ENCODE measurements around the gene CCDC149. TPM values are rescaled to one million over a fixed set of nuclear protein-coding genes. Genes with fewer than 3 reads are reported as not detected.

The CCDC149 gene
- 0.14 and 0.25 TPM in 2 replicates for total RNA-seq

DNA sequence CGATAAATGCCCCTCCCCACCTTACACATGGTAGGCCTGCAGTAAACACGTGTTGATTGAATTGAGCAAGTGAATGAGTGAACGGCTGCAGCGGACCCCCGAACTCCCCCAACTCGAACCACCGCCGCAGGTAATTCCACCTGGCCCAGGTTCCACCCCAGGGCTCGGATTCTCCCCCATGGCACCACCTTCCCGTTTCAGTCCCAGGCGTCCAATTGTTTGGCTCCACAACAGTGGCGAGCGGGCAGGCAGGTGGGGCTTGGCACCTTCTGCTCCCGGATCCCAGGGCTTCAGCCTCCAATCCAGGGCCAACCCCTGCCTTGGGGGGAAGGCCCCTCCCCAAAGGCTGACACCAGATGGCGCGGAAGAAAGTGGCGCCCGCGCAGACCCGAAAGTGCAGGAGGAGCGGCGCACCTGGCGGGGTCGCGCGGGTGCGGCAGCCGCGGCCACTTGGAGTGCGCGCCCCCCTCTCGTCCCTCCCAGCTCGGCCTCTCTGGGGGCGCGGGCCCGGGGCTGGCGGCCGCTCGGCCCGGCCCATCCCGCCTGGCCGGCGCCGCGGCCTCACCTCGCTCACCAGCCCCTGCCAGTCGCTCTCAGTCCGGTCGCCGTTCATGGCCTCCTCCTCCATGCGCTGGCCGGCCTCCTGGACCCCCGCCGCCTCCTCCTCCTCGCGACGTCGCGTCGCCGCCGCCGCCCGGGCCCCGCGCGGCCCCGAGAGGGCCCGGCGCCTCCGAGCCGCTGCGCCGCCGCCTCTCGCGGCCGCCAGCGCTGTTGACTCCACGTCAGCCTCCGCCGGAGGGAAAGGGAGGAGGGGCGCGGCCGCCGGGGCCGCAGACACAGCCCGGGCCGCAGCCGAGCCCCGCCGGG is at the start of gene CCDC149:
Gene CCDC149, minus strand, starts transcription at position 791 of the 867 bp plus-strand sequence. Its CDS starts 178 bp downstream, at position 613.
- intact Hi-C loops (cut with micrococcal nuclease): no loop called here

DNA sequence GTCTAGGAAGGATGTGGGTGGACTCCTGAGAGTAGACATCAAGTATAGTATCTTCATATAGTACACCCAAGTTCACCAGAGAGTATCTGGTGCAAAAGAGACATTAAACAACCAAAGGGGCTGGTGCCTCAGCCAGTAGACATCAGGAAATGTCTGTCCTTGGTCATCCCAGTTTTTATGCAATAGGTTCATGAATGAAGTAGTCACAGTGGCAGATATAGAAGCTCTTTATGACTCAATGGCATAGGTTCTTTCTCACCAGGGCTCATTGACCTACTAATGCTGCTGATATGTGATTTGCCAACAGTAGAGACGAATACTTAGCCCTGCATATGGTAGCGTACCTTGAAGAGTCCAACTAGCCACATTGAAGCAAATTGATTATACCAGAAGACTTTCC is 45.0 kb upstream of the CCDC149 start:
- intact Hi-C loops (cut with micrococcal nuclease): no loop called here

DNA sequence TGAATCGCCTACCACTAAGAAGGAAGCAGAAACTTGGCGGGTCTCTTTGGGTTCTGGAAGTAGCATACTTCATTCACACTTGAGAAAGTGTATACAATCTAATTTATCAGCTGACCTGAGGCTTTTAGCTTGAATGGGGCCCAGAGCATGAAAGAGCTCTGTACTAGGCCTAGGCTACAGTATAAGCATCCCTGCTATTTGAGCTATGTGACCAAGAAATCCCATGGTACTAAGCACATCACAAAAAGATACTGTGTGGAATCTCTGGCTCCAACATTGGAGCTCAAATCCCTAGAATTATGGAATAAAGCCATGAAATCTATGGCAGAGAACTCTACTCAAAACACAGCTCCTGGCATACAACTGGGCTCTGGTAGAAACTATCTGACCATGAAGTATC is 43.9 kb upstream of the CCDC149 start:
- intact Hi-C loops (cut with micrococcal nuclease): no loop called here

DNA sequence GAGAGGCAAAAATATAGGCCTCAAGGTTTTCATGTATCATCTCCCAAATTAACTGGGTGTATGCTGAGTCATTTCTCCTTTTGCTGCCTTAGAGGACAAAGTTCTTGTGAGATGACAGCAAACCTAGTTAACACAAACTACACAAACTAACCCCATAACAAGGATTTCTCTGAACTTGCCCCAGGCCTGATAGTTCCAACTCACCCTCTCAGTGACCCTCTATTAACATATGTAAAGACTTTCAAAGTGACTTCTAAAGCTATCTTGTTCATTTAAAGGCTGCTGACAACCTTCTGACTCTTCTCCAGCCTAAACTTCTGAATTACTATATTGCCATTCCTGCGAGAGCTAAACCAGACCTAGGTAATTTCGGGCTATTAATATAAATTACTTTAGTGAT is 43.2 kb upstream of the CCDC149 start:
- intact Hi-C loops (cut with micrococcal nuclease): no loop called here

DNA sequence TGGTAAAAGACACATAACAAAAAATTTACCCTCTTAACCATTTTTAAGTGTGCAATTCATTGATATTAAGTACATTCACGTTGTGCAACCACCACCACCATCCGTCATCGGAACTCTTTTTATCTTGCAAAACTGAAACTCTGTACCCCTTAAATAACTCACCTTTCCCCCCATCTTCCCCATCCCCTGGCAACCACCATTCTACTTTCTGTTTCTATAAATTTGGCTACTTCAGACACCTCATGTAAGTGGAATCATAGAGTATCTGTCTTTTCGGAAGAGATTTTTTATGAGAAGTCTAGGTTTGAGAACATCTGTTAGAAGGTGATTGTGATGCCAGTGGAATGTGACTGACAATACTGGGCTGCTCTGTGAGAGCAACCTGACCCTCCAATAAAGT is 39.8 kb upstream of the CCDC149 start:
- intact Hi-C loops (cut with micrococcal nuclease): no loop called here

GRCh38 chr4:24949970-24950369 is 37.1 kb upstream of the CCDC149 start:
- intact Hi-C loops (cut with micrococcal nuclease): no loop called here

- intact Hi-C loops (cut with micrococcal nuclease): no loop called here
These were observed 25.1 kb upstream of the CCDC149 start for GRCh38 chr4:24937917-24938281.

- intact Hi-C loops (cut with micrococcal nuclease): no loop called here
These were observed 24.5 kb upstream of the CCDC149 start for GRCh38 chr4:24937176-24937916.

DNA sequence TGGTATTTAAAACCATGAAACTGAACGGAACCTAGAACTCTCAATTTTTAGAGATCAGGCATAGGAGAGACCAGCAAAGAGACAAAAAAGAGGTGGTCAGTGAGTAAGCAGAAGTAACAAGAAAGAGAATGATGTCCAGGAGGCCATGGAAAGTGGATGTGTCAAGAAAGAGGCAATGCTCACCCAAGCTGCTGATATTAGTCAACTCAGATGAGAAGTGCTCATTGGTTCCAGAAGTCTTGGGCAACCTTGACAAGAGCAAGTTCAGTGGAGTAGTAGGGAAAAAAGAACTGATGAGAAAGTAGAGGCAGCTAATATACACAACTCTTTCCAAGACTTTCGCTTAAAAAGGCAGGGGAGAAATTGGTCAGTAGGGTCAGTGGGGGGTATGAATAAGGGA is 23.0 kb upstream of the CCDC149 start:
- intact Hi-C loops (cut with micrococcal nuclease): no loop called here

GRCh38 chr4:24934311-24934710 is 21.5 kb upstream of the CCDC149 start:
- intact Hi-C loops (cut with micrococcal nuclease): no loop called here

GRCh38 chr4:24933684-24934275 is 20.9 kb upstream of the CCDC149 start:
- intact Hi-C loops (cut with micrococcal nuclease): no loop called here

DNA sequence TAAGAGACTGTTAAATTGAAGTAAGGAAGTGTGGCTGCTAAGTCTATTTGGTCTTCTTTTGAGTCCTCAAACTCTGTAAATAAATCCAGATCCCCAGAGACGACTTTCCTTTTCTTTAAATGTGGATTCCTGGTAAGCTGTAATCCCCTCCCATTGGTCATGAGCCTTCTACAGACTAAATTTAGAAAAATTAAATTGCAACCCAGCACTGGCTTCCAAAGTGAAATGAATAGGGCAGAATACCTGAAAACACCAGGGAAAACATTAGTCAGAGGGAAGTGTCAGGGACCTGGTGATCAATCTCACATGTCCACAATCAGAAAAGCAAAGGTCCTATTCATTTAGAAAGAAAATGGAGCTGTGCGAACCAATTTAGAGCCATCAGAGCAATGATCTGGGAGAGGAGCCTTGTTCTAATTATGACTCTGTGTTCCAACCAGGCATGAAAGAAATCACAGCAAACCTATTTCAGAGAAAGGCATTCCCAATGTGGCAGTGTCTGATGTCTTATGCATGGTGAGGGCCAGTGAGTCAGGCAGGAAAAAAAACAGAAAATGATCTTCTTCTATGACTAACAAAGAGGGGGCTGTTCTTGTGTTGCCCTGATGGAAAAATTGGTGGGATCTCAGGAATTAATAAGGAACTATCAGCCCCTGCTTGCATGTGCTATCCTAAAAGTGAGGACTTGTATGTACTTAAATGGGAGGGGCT is 19.8 kb upstream of the CCDC149 start:
- intact Hi-C loops (cut with micrococcal nuclease): no loop called here

GRCh38 chr4:24930151-24930550 is 17.3 kb upstream of the CCDC149 start:
- intact Hi-C loops (cut with micrococcal nuclease): no loop called here

DNA sequence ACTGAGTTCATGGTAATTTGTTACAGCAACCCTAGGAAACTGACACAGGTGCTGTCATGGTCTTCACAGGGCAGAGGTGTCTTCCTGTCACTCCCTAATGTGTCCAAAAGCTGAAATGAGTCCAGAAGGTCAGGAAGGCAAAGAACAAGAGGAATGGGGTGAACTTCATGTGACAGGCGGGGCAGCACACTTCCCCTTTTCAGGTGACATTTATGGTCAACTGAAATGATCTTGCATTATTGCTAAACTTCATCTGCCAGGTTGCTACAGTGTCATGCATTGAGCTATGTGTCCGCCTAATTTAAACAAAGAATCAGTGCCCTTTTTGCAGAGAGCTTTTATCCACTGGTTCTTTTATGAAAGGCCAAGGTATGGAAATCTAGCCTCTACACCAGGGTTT is 15.9 kb upstream of the CCDC149 start:
- intact Hi-C loops (cut with micrococcal nuclease): no loop called here

- intact Hi-C loops (cut with micrococcal nuclease): no loop called here
These were observed 14.2 kb upstream of the CCDC149 start for GRCh38 chr4:24927049-24927448.

DNA sequence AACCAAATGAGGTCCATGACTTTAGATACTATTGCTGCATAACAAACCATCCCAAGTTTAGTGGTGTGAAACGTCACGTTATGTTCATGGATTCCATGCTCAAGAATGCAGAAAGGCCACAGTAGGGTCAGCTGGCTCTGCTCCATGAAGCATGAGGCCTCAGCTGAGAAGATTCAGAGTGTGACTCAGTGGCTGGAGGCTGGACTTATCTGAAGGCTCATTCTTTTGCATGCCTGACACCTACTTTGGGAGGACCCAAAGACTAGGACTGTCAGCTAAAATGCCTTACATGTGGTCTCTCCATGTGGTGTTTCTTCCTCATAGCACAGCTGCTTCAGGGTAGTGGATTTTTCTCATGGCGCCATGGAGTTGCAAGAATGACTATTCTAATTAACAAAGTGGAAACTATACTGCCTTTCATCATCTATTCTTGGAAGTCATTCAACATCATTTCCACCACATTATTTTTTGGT is 11.5 kb upstream of the CCDC149 start:
- intact Hi-C loops (cut with micrococcal nuclease): no loop called here

DNA sequence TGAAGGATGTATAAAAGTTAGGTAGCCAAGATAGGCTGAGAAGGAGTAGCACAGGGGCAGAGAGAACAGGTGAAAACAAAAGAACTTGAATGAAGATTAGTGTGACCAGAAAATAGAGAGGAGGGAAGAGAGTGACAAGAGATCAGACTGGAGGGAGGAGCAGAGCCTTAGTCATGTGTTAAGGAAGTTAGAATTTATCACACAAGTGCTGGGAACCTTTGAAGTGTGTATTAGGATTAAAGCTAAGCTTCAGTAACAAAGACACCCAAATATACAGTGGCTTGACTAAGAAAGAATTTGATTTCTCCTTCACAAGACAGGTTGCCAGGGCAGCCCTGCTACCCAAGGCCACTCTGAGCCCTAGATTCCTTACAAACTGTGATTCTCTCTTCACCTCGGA is 10.7 kb upstream of the CCDC149 start:
- intact Hi-C loops (cut with micrococcal nuclease): no loop called here

DNA sequence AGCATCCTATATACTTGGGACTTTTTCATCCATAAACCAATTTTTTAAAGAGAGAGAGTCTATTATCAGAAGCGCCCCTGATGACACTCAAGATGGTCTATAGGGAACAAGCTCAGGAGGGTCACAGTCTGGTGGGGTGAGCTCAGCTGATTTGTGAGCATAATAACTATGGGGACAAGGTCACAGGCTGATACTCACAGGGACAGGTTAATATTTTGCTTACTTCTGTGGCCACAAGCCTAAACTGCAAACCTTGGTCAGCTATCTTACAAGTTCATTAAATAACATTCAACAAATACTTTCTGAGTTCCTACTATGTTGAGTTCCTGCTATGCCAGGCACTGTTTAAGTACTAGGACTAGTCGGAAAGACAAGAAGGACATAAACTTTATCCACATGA is 10.2 kb upstream of the CCDC149 start:
- intact Hi-C loops (cut with micrococcal nuclease): no loop called here

DNA sequence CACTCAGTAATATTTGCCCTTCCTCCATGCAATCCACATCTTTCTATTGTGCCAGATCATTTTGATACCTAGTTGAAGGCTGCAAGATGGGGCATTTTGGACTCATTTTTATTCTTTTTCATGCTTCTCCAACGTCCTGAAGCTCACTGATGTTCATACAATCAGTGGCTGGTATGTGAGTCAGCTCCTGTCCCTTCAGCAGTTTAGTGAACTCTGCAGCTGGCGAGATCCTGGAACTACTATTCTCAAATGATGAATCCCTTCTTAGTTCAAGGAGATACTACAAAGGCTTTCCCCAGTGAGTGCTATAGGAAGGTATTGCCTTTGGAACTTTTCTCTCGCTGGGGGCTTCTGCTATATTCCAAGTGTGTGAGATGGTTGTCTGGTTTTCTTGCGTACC is 9.6 kb upstream of the CCDC149 start:
- intact Hi-C loops (cut with micrococcal nuclease): no loop called here

- intact Hi-C loops (cut with micrococcal nuclease): no loop called here
These were observed 8.6 kb upstream of the CCDC149 start for GRCh38 chr4:24921491-24921890.

GRCh38 chr4:24920008-24920407 is 7.2 kb upstream of the CCDC149 start:
- intact Hi-C loops (cut with micrococcal nuclease): no loop called here
